HG03108 (cell line): ENCODE data around the gene SLC29A1.
"Not testable (repeated sequence)": the region's sequence is repeated elsewhere in the genome, so short reads cannot be mapped to it uniquely, and the experiment has no call there.

Source experiments
- ATAC-seq: cut with Tn5 transposase; IDR thresholded peaks from one replicate; pipeline ENCODE4 v1.9.1; 2021; ENCODE audit warnings: moderate library complexity; ENCODE audit not compliant: unreplicated experiment

SLC29A1 gene

GRCh38 chr6:44193307-44193910, 30.0 kb upstream of the SLC29A1 start:
- ATAC-seq = no peak

GRCh38 chr6:44194326-44194725, 29.1 kb upstream of the SLC29A1 start:
- no peak for ATAC-seq

- not testable (repeated sequence) for ATAC-seq
Measured at GRCh38 chr6:44196351-44196750, 27.0 kb upstream of the SLC29A1 start.

GRCh38 chr6:44198684-44199083, 24.7 kb upstream of the SLC29A1 start:
- ATAC-seq = no peak

- no peak for ATAC-seq
Measured at GRCh38 chr6:44199883-44200282, 23.5 kb upstream of the SLC29A1 start.

GRCh38 chr6:44201200-44201599, 22.2 kb upstream of the SLC29A1 start:
- no peak for ATAC-seq

- no peak for ATAC-seq
Measured at GRCh38 chr6:44201638-44202303, 21.6 kb upstream of the SLC29A1 start.

- ATAC-seq = no peak
Measured at GRCh38 chr6:44202332-44202971, 20.9 kb upstream of the SLC29A1 start.

GRCh38 chr6:44202972-44203750, 20.2 kb upstream of the SLC29A1 start:
- ATAC-seq = no peak

GRCh38 chr6:44203955-44204354, 19.4 kb upstream of the SLC29A1 start:
- no peak for ATAC-seq

GRCh38 chr6:44207966-44208365, 15.4 kb upstream of the SLC29A1 start:
- ATAC-seq = no peak

- no peak for ATAC-seq
Measured at GRCh38 chr6:44211284-44211683, 12.1 kb upstream of the SLC29A1 start.

GRCh38 chr6:44214307-44214706, 9.1 kb upstream of the SLC29A1 start:
- ATAC-seq = no peak

- ATAC-seq = no peak
Measured at GRCh38 chr6:44216677-44217331, 6.6 kb upstream of the SLC29A1 start, which contains the start of gene MYMX. TSS of gene MYMX (plus strand) at chr6:44216926. CDS start at chr6:44217472, 546 bp downstream.

- no peak for ATAC-seq
Measured at GRCh38 chr6:44217332-44218143, 5.9 kb upstream of the SLC29A1 start.

- peak; percentile 45 for ATAC-seq
Measured at GRCh38 chr6:44219053-44219814, 4.2 kb upstream of the SLC29A1 start.

- ATAC-seq = no peak
Measured at GRCh38 chr6:44219815-44220784, 3.3 kb upstream of the SLC29A1 start.

- no peak for ATAC-seq
Measured at GRCh38 chr6:44220913-44221290, 2.5 kb upstream of the SLC29A1 start.
